Karpas-422 (cell line): ENCODE data around the gene MYO9B. TPM values are rescaled to one million over a fixed set of nuclear protein-coding genes. Genes with fewer than 3 reads are reported as not detected.

Source experiments
- DNase-seq: peaks from one replicate; pipeline ENCODE4 v3.0.0-alpha.2; 2015
- H2AFZ ChIP-seq: fragments of 200-600 bp; sonication (generic); 2 replicates; pipeline ENCODE4 v1.6.1; 2014; ENCODE audit warnings: antibody characterized with exemption, low read length, mixed read lengths
- H3K27ac ChIP-seq: fragments of 200-600 bp; sonication (generic); 2 replicates; pipeline ENCODE4 v1.5.1; 2014; ENCODE audit warnings: mild to moderate bottlenecking, low read length, moderate library complexity
- H3K27me3 ChIP-seq: fragments of 200-600 bp; sonication (generic); 2 replicates; pipeline ENCODE4 v1.6.1; 2014; ENCODE audit warnings: low read length, mixed read lengths
- H3K36me3 ChIP-seq: fragments of 200-600 bp; sonication (generic); 2 replicates; pipeline ENCODE4 v1.6.1; 2014; ENCODE audit warnings: low read length, mixed read lengths; ENCODE audit not compliant: insufficient read depth
- H3K4me1 ChIP-seq: fragments of 200-600 bp; sonication (generic); 2 replicates; pipeline ENCODE4 v1.6.1; 2014; ENCODE audit warnings: mild to moderate bottlenecking, low read length, mixed read lengths
- H3K4me2 ChIP-seq: fragments of 200-600 bp; sonication (generic); 2 replicates; pipeline ENCODE4 v1.6.1; 2014; ENCODE audit warnings: low read length, low read depth, mild to moderate bottlenecking; ENCODE audit not compliant: poor library complexity, severe bottlenecking
- H3K4me3 ChIP-seq: fragments of 200-600 bp; sonication (generic); 2 replicates; pipeline ENCODE4 v1.5.1; 2014; ENCODE audit warnings: mild to moderate bottlenecking, antibody characterized with exemption, low read length, mixed read lengths
- H3K79me2 ChIP-seq: fragments of 200-600 bp; sonication (generic); 2 replicates; pipeline ENCODE4 v1.6.1; 2014; ENCODE audit warnings: mild to moderate bottlenecking, low read length, mixed read lengths
- H3K9ac ChIP-seq: fragments of 200-600 bp; sonication (generic); 2 replicates; pipeline ENCODE4 v1.6.0; 2014; ENCODE audit warnings: low read length
- H3K9me2 ChIP-seq: fragments of 200-600 bp; sonication (generic), shearing (Covaris generic); replicated peaks from 2 replicates; pipeline ENCODE4 v1.6.0; 2014; ENCODE audit warnings: mild to moderate bottlenecking, low read length, moderate library complexity; ENCODE audit not compliant: insufficient read depth
- H3K9me3 ChIP-seq: fragments of 300-700, 200-600 bp; sonication (generic); 2 replicates; pipeline ENCODE4 v1.6.1; 2014; ENCODE audit warnings: low read length, mixed read lengths
- H4K20me1 ChIP-seq: fragments of 200-600 bp; sonication (generic); 2 replicates; pipeline ENCODE4 v1.6.1; 2014; ENCODE audit warnings: mild to moderate bottlenecking, antibody characterized with exemption, low read length, low read depth; ENCODE audit not compliant: insufficient read depth
- total RNA-seq: library from RNA; depleted of rRNA; stranded (reverse); fragments of >200 nt; shearing (Covaris generic); gene quantifications from 2 replicates; pipeline ENCODE4 v1.2.3, GENCODE V29; 2014; ENCODE audit warnings: low replicate concordance; rRNA removed

MYO9B gene
- total RNA-seq, 1 experiment from 2014 or later: 80.1 TPM

DNA sequence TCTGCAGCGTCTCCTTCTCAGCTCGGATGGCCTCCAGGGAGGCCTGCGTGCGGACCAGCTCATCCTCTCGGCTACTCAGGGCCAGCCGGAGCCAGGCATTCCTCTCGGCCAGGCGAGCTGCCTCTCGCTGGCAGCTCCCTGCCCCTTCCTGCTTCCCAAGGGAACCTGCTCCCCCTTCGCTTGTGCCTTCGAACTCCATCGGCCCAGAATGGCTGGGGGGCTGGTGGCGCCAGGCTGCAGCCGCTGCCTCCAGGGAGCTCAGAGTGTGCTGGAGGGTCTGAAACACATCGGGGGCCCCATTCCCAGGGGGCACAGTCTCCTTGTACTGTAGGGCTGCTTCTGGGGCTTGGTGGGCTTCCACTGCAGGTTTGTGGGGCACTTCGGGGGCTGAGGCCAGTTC is 187.0 kb downstream of the MYO9B start:
- H3K79me2 ChIP-seq: peaks cover under 1% of the 10 kb centered on the region; the same call in 1 of the 2 replicates
- no peaks in the 10 kb centered on the region for H4K20me1 ChIP-seq
- H3K9me3 ChIP-seq: no peaks in the 10 kb centered on the region
- H3K4me3 ChIP-seq: no peak overlapping the region
- no peaks in the 10 kb centered on the region for H3K36me3 ChIP-seq
- H3K27me3 ChIP-seq: no peaks in the 10 kb centered on the region
- H2AFZ ChIP-seq: no peak overlapping the region
- H3K4me1 ChIP-seq: peaks cover 18% of the 10 kb centered on the region
- no peaks in the 10 kb centered on the region for H3K9me2 ChIP-seq
- no peak for DNase-seq
- no peak overlapping the region for H3K9ac ChIP-seq
- H3K4me2 ChIP-seq: no peak overlapping the region
- no peak overlapping the region for H3K27ac ChIP-seq

Other genes starting within 250 kb of the MYO9B start
- 19.4 and 29.2 TPM in 2 replicates for gene SIN3B, start 246.4 kb upstream of the MYO9B start, total RNA-seq
- not detected in 2 replicates for gene F2RL3, start 186.8 kb upstream of the MYO9B start, total RNA-seq
- gene CPAMD8, start 49.0 kb upstream of the MYO9B start, total RNA-seq: not detected in 2 replicates
- 17.6 and 20.4 TPM in 2 replicates for gene HAUS8, start 325 bp upstream of the MYO9B start, total RNA-seq
- 34.0 and 39.8 TPM in 2 replicates for gene USE1, start 139.6 kb downstream of the MYO9B start, total RNA-seq
- 6.2 and 13.0 TPM in 2 replicates for gene OCEL1, start 150.4 kb downstream of the MYO9B start, total RNA-seq
- 8.6 and 20.3 TPM in 2 replicates for gene NR2F6, start 170.1 kb downstream of the MYO9B start, total RNA-seq
- gene USHBP1, start 189.0 kb downstream of the MYO9B start, total RNA-seq: 0.25 TPM in 1 of 2 replicates, not detected in the other
- 83.9 and 84.7 TPM in 2 replicates for gene BABAM1, start 191.7 kb downstream of the MYO9B start, total RNA-seq
- 19.6 and 29.4 TPM in 2 replicates for gene ANKLE1, start 206.1 kb downstream of the MYO9B start, total RNA-seq
- 0.37 and 2.0 TPM in 2 replicates for gene ABHD8, start 227.6 kb downstream of the MYO9B start, total RNA-seq
- 34.0 and 68.6 TPM in 2 replicates for gene MRPL34, start 230.1 kb downstream of the MYO9B start, total RNA-seq
- gene DDA1, start 233.8 kb downstream of the MYO9B start, total RNA-seq: 24.4 and 33.0 TPM in 2 replicates